HG03469 (cell line): ENCODE data around the gene CCNF.

Experiments used
- ATAC-seq: cut with Tn5 transposase; IDR thresholded peaks from one replicate; pipeline ENCODE4 v1.9.1; 2021; ENCODE audit warnings: mild to moderate bottlenecking, moderate library complexity, moderate number of reproducible peaks; ENCODE audit not compliant: unreplicated experiment

Gene CCNF

DNA sequence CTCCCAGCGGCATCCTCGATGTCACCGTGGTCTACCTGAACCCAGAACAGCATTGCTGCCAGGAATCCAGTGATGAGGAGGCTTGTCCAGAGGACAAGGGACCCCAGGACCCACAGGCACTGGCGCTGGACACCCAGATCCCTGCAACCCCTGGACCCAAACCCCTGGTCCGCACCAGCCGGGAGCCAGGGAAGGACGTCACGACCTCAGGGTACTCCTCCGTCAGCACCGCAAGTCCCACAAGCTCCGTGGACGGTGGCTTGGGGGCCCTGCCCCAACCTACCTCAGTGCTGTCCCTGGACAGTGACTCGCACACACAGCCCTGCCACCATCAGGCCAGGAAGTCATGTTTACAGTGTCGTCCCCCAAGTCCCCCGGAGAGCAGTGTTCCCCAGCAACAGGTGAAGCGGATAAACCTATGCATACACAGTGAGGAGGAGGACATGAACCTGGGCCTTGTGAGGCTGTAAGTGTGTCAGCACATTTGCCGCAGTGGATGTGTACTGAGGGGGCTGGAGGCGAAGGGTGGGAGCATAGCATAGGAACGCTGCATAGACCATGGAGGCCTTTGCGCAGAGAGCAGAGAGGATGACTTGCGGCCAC lies 27.4 kb downstream of the CCNF start:
- ATAC-seq: no peak

GRCh38 chr16:2457267-2457666 lies 28.0 kb downstream of the CCNF start:
- ATAC-seq: no peak

- no peak for ATAC-seq
These were observed 28.7 kb downstream of the CCNF start for GRCh38 chr16:2457946-2458345.

DNA sequence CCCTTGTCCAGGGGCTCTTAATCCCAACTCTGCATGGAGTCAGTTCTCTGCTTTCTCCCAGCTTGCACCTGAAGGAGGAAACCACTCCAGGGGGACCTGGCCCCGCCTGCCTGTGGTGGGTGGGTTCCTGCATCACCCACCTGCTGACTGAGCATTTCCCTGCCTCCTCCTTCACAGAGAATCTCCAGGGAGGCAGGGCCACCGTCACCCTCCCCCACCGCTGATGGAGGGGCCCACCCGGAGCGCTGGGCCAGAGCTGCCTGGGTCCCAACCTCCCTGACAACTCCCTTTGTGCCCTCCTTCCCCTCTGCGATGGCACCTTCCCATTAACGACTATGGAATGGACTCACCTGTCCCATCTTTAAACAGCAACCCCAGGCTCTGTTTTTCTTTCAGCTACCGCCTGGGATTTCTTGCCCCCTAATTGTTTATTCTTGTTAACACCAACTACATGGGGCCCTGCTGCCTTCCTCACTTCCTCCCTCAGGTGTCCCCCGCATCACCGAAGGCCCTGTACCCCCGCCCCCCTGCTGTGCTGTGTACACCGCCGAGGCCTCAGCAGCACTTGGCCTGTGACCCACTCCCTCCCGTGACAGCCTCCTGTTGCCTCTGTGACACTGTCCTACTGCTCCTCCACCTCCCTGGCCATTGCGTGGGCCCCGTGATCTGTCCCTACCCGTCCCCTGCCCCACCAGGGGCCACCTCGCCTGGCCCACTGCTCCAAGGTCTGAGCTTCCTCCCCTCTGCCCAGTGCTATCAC lies 29.8 kb downstream of the CCNF start:
- ATAC-seq: no peak

DNA sequence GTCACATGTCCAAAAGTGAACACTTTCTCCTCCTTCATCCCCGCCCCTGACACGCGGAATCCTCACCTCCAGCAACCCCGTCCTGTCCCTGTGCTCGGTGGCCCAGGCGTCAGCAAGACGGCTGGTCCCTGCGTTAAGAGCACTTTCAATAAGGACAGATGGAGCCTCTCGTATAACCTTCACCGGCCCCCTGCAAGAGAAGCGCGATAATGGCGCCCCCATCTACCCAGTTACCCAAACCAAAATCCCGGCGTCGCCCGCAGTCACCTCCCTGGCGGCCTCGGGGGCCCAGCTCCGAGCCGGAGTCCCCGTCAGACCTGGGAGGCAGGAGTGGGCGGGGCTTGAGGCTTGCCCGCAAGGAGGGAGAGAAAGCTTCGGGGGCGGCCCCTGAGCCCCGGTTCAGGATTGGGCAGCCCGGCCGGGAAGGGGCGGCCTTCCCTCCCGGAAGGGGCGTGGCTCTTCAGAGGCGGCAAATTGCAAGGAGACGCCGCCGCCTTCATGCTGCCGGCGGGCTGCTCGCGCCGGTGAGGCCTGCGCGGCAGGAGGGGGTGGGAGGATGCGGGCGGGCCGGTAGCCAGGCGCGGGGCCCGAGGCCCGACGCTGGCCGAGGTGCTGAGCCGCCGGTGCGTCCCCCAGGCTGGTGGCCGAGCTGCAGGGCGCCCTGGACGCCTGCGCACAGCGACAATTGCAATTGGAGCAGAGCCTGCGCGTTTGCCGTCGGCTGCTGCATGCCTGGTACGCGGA lies 30.6 kb downstream of the CCNF start, which contains the start of gene TEDC2:
TEDC2 (plus strand) TSS at position 463 of the 744 bp plus-strand sequence; CDS start at position 499, 36 bp downstream.
- ATAC-seq: peak; percentile 68

DNA sequence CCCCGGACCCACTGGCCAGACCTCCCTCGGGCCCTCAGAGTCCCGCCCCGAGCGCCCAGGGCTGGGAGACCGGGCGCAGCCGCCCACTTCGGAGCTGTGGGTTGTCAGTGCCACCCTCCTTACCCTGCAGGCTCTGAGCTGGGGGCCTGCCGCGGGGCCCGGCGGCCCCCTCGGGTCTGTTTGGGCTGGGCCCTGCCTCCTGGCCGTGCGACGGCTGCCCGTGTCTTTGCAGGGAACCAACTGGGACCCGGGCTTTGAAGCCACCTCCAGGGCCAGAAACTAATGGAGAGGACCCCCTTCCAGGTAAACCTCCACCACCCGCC lies 31.1 kb downstream of the CCNF start:
- ATAC-seq: peak; percentile 6

DNA sequence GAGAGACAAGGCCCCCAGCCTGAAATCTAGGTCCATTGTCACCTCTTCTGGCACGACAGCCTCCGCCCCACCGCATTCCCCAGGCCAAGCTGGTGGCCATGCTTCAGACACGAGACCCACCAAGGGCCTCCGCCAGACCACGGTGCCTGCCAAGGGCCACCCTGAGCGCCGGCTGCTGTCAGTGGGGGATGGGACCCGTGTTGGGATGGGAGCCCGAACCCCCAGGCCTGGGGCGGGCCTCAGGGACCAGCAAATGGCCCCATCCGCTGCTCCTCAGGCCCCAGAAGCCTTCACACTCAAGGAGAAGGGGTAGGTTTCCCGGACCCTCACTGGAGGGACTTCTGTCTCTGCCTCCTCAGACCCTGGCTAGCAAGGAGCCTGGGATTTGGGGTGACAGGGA lies 31.7 kb downstream of the CCNF start:
- no peak for ATAC-seq

- no peak for ATAC-seq
These were observed 33.0 kb downstream of the CCNF start for GRCh38 chr16:2462031-2462866.

DNA sequence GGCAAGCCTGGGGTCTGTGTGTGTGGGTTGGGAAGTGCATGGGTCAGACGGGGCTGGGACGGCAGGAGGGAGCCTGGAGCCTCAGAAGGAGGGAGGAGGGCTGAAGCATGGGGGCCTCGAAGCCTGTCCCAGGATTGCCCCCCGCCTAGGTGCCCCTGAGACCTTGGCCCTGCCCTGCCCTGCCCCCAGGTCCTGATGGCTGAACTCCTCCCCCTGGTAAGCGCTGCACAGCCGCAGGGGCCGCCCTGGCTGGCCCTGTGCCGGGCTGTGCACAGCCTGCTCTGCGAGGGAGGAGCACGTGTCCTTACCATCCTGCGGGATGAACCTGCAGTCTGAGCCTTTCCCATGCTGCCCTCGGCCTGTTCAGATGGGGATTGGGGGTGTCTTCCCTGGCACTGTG lies 35.1 kb downstream of the CCNF start:
- ATAC-seq: no peak

GRCh38 chr16:2465653-2466415 lies 36.6 kb downstream of the CCNF start:
- ATAC-seq: no peak

- no peak for ATAC-seq
These were observed 37.6 kb downstream of the CCNF start for GRCh38 chr16:2466667-2467527.

- no peak for ATAC-seq
These were observed 38.4 kb downstream of the CCNF start for GRCh38 chr16:2467528-2468232.

GRCh38 chr16:2468233-2468724 lies 39.0 kb downstream of the CCNF start:
- ATAC-seq: no peak

DNA sequence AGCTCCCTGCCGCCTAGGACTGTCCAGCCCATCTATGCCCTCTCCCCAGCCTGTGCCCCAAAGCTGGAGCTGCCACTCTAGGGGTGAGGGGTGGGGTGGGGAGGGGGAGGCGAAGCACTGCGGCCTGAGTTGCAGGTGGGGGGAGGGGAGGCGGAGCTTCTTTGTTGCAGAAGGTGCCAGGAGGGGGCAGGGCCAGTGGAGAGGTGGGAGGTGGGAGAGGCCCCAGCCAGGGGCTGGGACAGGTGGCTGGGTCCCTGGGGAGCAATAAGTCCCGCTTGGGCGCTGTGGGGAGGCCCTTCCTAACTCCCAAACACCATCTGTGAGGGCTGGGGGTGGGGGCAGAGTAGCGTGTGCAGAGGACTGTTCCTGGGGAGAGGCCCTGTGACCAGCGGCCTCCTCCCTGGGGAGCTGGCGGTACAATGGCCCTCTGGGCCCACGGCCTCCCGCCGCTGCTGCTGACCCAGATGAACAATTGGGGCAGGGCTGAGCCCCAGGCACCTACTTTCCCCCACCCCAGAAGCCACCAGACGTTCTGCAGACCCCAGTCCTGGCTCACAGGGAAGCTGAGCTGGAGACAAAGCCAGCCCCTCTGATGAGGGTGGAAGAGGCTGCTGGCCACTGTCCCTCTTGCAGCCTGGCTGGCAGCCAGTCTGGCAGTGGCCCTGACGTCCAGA lies 39.6 kb downstream of the CCNF start:
- no peak for ATAC-seq

- no peak for ATAC-seq
These were observed 40.4 kb downstream of the CCNF start for GRCh38 chr16:2469399-2470233.

GRCh38 chr16:2470234-2470601 lies 41.0 kb downstream of the CCNF start:
- no peak for ATAC-seq

DNA sequence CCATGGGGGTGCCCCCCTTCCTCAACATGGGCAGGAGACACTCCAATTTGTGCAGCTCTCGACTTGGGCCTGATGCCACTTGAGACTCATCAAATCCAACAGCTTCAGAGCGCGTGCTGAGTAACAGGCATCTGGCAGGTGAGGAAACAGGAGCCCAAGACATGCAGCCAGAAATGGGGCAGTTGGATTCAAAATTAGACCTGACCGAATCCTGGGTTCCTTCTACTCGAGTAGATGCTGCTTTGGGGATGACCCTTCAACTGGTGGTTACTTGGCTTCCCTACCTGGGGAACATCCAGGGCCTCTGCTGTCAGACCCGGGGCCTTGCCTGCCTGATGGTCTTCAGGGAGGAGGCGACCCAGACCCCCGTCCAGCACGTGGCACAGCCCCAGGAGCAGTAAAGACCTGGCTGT lies 41.4 kb downstream of the CCNF start:
- ATAC-seq: no peak
